Measurements from ENCODE around the gene CAPZB.

The CAPZB gene

DNA sequence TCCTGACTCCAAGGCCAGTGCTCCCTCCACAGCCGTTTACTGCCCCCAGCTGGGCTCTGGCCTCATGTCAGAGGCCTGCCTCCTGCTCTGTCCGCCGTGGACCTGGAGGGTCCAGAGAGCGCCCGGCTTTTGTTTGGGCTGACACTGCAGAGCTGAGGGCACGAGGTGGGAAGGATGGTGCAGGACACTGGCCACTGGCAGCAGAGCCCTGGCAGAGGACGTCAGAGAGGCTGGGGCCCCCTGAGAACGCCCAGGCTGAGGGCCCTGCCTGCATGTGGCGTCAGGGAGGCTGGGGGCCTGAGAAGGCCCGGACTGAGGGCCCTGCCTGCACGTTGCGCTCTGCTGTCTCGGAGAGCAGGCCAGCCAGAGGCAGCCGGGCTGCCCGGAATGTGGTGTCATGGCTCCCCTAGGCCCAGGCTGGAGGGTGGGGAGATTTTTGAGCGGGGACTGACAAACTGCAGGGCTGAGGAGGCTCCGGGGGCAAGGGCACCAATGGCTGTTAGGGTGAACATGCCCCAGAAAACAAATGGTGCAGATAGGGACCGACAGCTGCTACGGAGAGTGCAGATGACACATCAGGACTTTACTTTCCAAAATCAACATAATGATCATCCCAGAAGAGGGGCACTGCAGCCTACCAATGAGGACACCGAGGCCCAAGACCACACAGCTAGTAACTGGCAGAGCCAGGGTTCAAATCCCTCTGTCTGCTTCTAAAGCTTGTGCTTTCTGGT lies 141.6 kb downstream of the CAPZB start:
- TF ChIP-seq, protein P1, sequence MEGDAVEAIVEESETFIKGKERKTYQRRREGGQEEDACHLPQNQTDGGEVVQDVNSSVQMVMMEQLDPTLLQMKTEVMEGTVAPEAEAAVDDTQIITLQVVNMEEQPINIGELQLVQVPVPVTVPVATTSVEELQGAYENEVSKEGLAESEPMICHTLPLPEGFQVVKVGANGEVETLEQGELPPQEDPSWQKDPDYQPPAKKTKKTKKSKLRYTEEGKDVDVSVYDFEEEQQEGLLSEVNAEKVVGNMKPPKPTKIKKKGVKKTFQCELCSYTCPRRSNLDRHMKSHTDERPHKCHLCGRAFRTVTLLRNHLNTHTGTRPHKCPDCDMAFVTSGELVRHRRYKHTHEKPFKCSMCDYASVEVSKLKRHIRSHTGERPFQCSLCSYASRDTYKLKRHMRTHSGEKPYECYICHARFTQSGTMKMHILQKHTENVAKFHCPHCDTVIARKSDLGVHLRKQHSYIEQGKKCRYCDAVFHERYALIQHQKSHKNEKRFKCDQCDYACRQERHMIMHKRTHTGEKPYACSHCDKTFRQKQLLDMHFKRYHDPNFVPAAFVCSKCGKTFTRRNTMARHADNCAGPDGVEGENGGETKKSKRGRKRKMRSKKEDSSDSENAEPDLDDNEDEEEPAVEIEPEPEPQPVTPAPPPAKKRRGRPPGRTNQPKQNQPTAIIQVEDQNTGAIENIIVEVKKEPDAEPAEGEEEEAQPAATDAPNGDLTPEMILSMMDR (IDR thresholded peaks at IDR 0.05; ENCODE audit: low read depth, low read length) = no peak
- Histone ChIP-seq H3K36me3 (peaks cover 22% of the 10 kb centered on the region), H3K4me3 (ENCODE audit: low read depth, low read length) (no peak overlapping the region), H3K27ac (no peak overlapping the region), H3K9me3 (ENCODE audit: severe bottlenecking) (no peaks in the 10 kb centered on the region), H3K27me3 (ENCODE audit: insufficient read depth, low read depth, severe bottlenecking) (no peaks in the 10 kb centered on the region)
- no peak for DNase-seq

DNA sequence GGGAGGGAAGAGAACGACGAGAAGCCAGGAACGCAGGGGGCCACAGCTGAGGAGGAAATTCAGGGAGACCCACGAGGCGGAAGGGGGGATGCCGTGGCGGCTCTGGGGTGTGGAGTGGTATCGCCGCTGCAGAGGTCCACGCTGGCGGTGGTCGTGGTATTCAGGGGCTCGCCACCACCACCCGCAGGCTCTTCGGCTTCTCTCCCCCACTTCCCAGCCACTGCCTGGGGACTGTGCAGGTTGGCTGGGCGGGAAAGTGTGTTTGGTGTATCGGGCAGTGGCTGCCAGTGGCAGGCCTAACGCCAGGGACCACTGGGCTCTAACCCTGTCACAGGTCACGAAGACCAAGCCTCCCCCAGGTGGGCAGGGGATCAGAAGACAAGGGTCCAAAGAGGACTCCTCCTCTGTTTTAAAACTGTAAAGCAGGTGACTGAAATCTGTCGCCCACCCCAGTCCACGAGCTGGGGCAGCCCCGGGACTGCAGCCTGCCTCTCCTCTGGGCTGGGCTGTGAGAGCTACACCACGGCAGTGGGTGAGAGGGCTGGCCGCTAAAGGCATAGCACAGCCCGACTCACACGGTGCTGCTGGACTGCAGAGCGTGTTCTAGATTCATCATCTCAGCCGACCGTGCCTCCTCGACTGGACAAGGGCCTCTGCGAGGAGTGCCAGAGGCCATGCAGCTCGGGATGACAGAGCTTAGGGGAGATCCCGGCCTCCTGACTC lies 142.3 kb downstream of the CAPZB start:
- H3K9me3 ChIP-seq (ENCODE audit: severe bottlenecking) = no peaks in the 10 kb centered on the region
- no peaks in the 10 kb centered on the region for H3K27me3 ChIP-seq (ENCODE audit: insufficient read depth, low read depth, severe bottlenecking)
- peaks cover 22% of the 10 kb centered on the region for H3K36me3 ChIP-seq
- TF ChIP-seq, protein P1 (IDR thresholded peaks at IDR 0.05; ENCODE audit: low read depth, low read length) = no peak
- H3K27ac ChIP-seq = no peak overlapping the region
- H3K4me3 ChIP-seq (ENCODE audit: low read depth, low read length) = no peak overlapping the region
- DNase-seq = no peak

- no peaks in the 10 kb centered on the region for H3K9me3 ChIP-seq (ENCODE audit: severe bottlenecking)
- no peak overlapping the region for H3K27ac ChIP-seq
- no peak overlapping the region for H3K4me3 ChIP-seq (ENCODE audit: low read depth, low read length)
- peaks cover 22% of the 10 kb centered on the region for H3K36me3 ChIP-seq
- TF ChIP-seq, protein P1 (IDR thresholded peaks at IDR 0.05; ENCODE audit: low read depth, low read length) = no peak
- H3K27me3 ChIP-seq (ENCODE audit: insufficient read depth, low read depth, severe bottlenecking) = no peaks in the 10 kb centered on the region
- no peak for DNase-seq
These were observed 143.1 kb downstream of the CAPZB start for GRCh38 chr1:19342062-19342750.

DNA sequence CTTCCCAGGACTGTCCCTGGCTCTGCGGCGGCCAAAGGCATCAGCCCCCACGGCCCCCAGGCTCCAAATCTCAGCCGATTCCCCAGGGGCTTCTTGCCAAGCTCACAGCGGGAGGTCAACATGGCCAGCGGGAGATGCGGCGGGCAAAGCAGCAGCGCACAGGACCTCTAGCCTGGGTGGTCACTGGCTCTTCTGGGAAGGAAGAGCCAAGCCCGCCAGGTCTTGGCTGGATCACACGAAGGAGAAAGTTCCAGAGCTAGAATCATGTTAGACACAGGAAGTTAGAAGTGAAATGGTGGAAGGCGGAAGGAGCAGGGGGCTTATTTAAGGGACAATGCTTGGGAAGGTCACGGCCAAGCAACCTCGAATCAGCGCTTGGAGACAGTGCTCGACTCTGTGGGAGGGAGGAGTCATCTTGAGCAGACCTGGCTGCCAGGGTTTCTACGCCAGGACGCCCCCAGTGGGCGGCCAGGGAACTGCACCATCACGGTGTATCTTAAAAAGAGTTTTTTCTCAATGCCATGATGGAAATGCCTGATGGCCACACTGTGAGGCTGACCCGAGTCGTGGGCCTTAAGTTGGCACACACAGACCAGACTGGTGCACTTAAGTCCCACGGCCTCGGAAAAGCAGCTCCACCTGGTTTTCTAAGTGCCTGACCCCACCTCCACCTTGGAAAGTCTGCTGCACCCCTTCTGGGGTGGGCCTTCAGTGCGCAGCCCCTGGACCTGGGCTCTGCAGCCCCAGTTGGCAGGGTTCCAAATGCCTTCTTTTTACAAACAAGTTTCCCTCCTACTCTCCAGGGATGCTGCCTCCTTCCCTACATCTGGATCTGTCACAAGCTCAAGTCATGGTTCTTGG lies 143.9 kb downstream of the CAPZB start:
- no peaks in the 10 kb centered on the region for H3K27me3 ChIP-seq (ENCODE audit: insufficient read depth, low read depth, severe bottlenecking)
- H3K9me3 ChIP-seq (ENCODE audit: severe bottlenecking) = no peaks in the 10 kb centered on the region
- no peak overlapping the region for H3K4me3 ChIP-seq (ENCODE audit: low read depth, low read length)
- H3K36me3 ChIP-seq = peaks cover 22% of the 10 kb centered on the region
- H3K27ac ChIP-seq = no peak overlapping the region
- peak; percentile 80 for DNase-seq
- TF ChIP-seq, protein P1 (IDR thresholded peaks at IDR 0.05; ENCODE audit: low read depth, low read length) = peak; percentile 90

DNA sequence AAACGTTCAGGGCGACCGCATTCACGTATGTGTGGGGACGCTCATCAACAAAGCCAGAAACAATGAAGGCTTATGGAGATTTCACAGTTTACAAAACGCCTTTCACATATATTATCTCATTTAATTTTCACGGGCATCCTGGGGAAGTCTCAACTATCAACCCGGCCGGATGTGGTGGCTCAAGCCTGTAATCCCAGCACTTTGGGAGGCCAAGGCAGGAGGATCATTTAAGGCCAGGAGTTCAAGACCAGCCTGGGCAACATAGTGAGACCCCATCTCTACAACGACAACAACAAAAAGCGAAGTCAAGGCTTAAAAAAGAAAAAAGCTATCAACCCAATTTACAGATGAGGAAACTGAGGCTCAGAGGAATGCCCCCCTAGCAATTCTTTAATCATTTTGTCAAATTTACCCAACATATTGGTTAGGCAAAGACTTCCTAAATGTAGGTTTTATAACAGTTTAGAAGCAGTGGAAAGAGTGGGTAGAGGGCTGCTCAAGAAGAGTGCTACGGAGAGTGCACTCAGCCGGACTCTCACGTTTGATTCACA lies 144.9 kb downstream of the CAPZB start:
- Histone ChIP-seq H3K27me3 (ENCODE audit: insufficient read depth, low read depth, severe bottlenecking) (no peaks in the 10 kb centered on the region), H3K4me3 (ENCODE audit: low read depth, low read length) (no peak overlapping the region), H3K36me3 (peaks cover 22% of the 10 kb centered on the region), H3K9me3 (ENCODE audit: severe bottlenecking) (no peaks in the 10 kb centered on the region), H3K27ac (no peak overlapping the region)
- TF ChIP-seq, protein P1 (IDR thresholded peaks at IDR 0.05; ENCODE audit: low read depth, low read length) = no peak
- no peak for DNase-seq

All from WERI-Rb-1 (cell line).